ENCODE data around the gene EFCAB7. TPM values are rescaled to one million over a fixed set of nuclear protein-coding genes. Genes with fewer than 3 reads are reported as not detected.
A peak's percentile ranks its signal among the peaks of the same experiment; 100 is the strongest.

The EFCAB7 gene
- total and polyA plus RNA-seq, 2 of the 13 experiments (the other 11 are each of a cell fraction or from before 2014, with no cell fraction given): 1.7 to 5.4 TPM

GRCh38 chr1:63593303-63593885 is 70.1 kb downstream of the EFCAB7 start, which contains the start of gene PGM1 (continued):
- TF ChIP-seq GRHL1 (CRISPR knock-in tag; conservative IDR thresholded peaks at IDR 0.05): no peak
- TF ChIP-seq ZNF441 (CRISPR knock-in tag; IDR thresholded peaks at IDR 0.05; ENCODE audit: borderline replicate concordance): peak; percentile 87
- TF ChIP-seq, protein P1, sequence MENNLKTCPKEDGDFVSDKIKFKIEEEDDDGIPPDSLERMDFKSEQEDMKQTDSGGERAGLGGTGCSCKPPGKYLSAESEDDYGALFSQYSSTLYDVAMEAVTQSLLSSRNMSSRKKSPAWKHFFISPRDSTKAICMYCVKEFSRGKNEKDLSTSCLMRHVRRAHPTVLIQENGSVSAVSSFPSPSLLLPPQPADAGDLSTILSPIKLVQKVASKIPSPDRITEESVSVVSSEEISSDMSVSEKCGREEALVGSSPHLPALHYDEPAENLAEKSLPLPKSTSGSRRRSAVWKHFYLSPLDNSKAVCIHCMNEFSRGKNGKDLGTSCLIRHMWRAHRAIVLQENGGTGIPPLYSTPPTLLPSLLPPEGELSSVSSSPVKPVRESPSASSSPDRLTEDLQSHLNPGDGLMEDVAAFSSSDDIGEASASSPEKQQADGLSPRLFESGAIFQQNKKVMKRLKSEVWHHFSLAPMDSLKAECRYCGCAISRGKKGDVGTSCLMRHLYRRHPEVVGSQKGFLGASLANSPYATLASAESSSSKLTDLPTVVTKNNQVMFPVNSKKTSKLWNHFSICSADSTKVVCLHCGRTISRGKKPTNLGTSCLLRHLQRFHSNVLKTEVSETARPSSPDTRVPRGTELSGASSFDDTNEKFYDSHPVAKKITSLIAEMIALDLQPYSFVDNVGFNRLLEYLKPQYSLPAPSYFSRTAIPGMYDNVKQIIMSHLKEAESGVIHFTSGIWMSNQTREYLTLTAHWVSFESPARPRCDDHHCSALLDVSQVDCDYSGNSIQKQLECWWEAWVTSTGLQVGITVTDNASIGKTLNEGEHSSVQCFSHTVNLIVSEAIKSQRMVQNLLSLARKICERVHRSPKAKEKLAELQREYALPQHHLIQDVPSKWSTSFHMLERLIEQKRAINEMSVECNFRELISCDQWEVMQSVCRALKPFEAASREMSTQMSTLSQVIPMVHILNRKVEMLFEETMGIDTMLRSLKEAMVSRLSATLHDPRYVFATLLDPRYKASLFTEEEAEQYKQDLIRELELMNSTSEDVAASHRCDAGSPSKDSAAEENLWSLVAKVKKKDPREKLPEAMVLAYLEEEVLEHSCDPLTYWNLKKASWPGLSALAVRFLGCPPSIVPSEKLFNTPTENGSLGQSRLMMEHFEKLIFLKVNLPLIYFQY (CRISPR knock-in tag; IDR thresholded peaks at IDR 0.05; ENCODE audit: borderline replicate concordance): peak; percentile 56; the same call in 1 of the 2 replicates
- peak; percentile 95 for TF ChIP-seq ATF7-NPFF (CRISPR knock-in tag; IDR thresholded peaks at IDR 0.05; ENCODE audit: low read depth)
- TF ChIP-seq ZNF781 (CRISPR knock-in tag; IDR thresholded peaks at IDR 0.05; ENCODE audit: borderline replicate concordance, not compliant biosample characterization): peak; percentile 42
- TF ChIP-seq ARID2 (CRISPR knock-in tag; IDR thresholded peaks at IDR 0.05; ENCODE audit: borderline replicate concordance): 0 out of 2 replicates have a peak, but pooled peaks have one; percentile 62
- TF ChIP-seq ZNF670 (CRISPR knock-in tag; IDR thresholded peaks at IDR 0.05; ENCODE audit: borderline replicate concordance): peak; percentile 92
- TF ChIP-seq PHF8 (CRISPR knock-in tag; IDR thresholded peaks at IDR 0.05): peak; percentile 88
- peak; percentile 45 for TF ChIP-seq KMT2B (CRISPR knock-in tag; IDR thresholded peaks at IDR 0.05)
- TF ChIP-seq PRMT3 (CRISPR knock-in tag; IDR thresholded peaks at IDR 0.05; ENCODE audit: borderline replicate concordance, low read depth): 0 out of 2 replicates have a peak, but pooled peaks have one; percentile 89
- peak; percentile 78 for TF ChIP-seq IKZF4 (CRISPR knock-in tag; IDR thresholded peaks at IDR 0.05; ENCODE audit: borderline replicate concordance, low read depth, not compliant biosample characterization)
- no peak for TF ChIP-seq LCORL (IDR thresholded peaks at IDR 0.05)
- 0 out of 2 replicates have a peak, but pooled peaks have one; percentile 13 for TF ChIP-seq LCORL (CRISPR knock-in tag; IDR thresholded peaks at IDR 0.05)
- TF ChIP-seq, protein P2, sequence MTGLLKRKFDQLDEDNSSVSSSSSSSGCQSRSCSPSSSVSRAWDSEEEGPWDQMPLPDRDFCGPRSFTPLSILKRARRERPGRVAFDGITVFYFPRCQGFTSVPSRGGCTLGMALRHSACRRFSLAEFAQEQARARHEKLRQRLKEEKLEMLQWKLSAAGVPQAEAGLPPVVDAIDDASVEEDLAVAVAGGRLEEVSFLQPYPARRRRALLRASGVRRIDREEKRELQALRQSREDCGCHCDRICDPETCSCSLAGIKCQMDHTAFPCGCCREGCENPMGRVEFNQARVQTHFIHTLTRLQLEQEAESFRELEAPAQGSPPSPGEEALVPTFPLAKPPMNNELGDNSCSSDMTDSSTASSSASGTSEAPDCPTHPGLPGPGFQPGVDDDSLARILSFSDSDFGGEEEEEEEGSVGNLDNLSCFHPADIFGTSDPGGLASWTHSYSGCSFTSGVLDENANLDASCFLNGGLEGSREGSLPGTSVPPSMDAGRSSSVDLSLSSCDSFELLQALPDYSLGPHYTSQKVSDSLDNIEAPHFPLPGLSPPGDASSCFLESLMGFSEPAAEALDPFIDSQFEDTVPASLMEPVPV (CRISPR knock-in tag; IDR thresholded peaks at IDR 0.05): no peak
- 0 out of 2 replicates have a peak, but pooled peaks have one; percentile 45 for TF ChIP-seq RBAK (CRISPR knock-in tag; IDR thresholded peaks at IDR 0.05)
- TF ChIP-seq PHF20 (CRISPR knock-in tag; IDR thresholded peaks at IDR 0.05): peak; percentile 63; the same call in 1 of the 2 replicates
- no peak for TF ChIP-seq BRCA1 (CRISPR knock-in tag; IDR thresholded peaks at IDR 0.05)
- peak; percentile 82 for TF ChIP-seq ZNF501 (CRISPR knock-in tag; IDR thresholded peaks at IDR 0.05)
- TF ChIP-seq SNAI1 (CRISPR knock-in tag; IDR thresholded peaks at IDR 0.05; ENCODE audit: borderline replicate concordance): no peak
- TF ChIP-seq SIX4 (CRISPR knock-in tag; IDR thresholded peaks at IDR 0.05): peak; percentile 41; the same call in 1 of the 2 replicates
- TF ChIP-seq ZFYVE20 (CRISPR knock-in tag; IDR thresholded peaks at IDR 0.05; ENCODE audit: borderline replicate concordance, low read depth): no peak
- TF ChIP-seq ATF1 (CRISPR knock-in tag; IDR thresholded peaks at IDR 0.05): no peak
- peak; percentile 40 to 75; a peak in 3 of 4 replicates for TF ChIP-seq POLR2A (IDR thresholded peaks at IDR 0.05; ENCODE audit: insufficient read depth in 1 of 2, low read depth in 2 of 2, low read length in 2 of 2)
- no peak for TF ChIP-seq RARA (CRISPR knock-in tag; IDR thresholded peaks at IDR 0.05)
